Measurements from ENCODE around the gene PNPLA5. TPM values are rescaled to one million over a fixed set of nuclear protein-coding genes. Genes with fewer than 3 reads are reported as not detected.

PNPLA5 gene
- total and polyA plus RNA-seq, 8 donors: 0.06 to 0.13 (median 0.08) TPM; not detected in 4

GRCh38 chr22:43893266-43893665 is 1.5 kb upstream of the PNPLA5 start:
- ATAC-seq: no peak
- Histone ChIP-seq H3K4me1 (peaks cover 0 to 4% of the 10 kb centered on the region in 2 donors), H3K9me3 (no peaks in the 10 kb centered on the region), H3K36me3 (no peaks in the 10 kb centered on the region), H3K27me3 (peaks cover 26 to 77% of the 10 kb centered on the region in 2 donors), H3K4me3 (no peak overlapping the region), H3K27ac (no peak overlapping the region)
- no peak for DNase-seq
- intact Hi-C loops (cut with DNase I): no loop called here
- TF ChIP-seq CTCF (IDR thresholded peaks at IDR 0.05): no peak

DNA sequence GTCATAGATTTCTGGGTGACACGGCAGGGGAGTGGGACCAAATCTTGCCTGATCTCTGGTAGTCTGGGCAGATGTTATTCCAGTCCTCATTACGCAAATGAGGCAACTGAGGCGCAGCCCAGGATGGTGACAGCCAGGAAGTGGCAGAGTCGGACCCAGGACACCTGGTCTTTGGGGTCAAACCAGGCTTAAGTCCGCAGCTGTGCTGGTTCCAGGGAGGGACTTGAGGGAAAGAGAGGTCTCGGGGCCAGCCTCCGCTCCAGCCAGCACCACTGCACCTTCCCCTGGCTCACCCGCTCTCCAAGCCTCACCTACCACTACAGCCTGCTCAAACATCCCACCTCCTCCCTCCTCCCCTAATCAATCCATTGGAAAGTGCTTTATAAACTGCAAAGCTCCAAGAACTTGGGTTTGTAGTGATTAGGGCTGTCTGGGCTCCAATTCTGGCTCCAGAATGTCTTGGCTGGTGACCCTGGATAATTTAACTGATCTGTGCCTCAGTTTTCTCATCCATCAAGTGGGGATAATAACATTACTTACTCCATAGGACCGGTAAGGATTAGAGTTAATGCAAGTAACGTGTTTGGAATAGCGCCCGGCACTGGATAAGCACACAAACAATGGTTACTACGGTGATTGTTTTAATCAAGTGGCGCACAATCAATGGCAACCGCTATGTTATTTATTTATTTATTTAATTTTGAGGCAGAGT is 526 bp upstream of the PNPLA5 start:
- DNase-seq (no peak), ATAC-seq (no peak)
- Histone ChIP-seq H3K27me3 (peaks cover 26 to 85% of the 10 kb centered on the region in 2 donors), H3K4me3 (no peak overlapping the region), H3K4me1 (peaks cover 0 to 4% of the 10 kb centered on the region in 2 donors), H3K9me3 (no peaks in the 10 kb centered on the region), H3K27ac (no peak overlapping the region), H3K36me3 (no peaks in the 10 kb centered on the region)
- intact Hi-C loops (cut with DNase I): no loop called here
- no peak for TF ChIP-seq CTCF (IDR thresholded peaks at IDR 0.05)

DNA sequence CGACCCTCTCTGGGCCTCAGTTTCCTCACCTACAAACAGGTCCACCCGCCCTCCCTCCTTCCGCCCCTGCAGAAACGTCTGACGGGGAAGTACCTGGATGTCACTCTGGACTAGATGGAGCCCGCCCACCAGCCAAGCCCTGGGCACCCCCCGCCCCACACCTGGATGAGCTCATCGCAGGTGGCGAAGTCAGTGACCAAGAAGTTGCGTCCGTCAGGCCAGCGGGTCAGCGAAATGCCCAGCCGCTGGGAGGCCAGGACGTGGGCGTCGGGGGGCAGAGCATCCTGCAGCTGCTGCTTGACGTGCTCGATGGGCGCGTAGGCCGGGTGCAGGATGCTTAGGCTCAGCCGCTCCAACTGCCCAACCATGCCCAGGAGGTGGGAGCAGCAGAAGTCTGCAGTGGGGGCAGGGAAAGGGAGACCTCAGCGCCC is 897 bp downstream of the PNPLA5 start:
- peaks cover 26 to 94% of the 10 kb centered on the region in 2 donors for H3K27me3 ChIP-seq
- DNase-seq: no peak

GRCh38 chr22:43889860-43890253 is 2.0 kb downstream of the PNPLA5 start:
- Histone ChIP-seq H3K9me3 (no peaks in the 10 kb centered on the region), H3K36me3 (no peaks in the 10 kb centered on the region), H3K4me3 (no peak overlapping the region), H3K27ac (no peak overlapping the region), H3K27me3 (peaks cover 26 to 95% of the 10 kb centered on the region in 2 donors), H3K4me1 (peaks cover 0 to 4% of the 10 kb centered on the region in 2 donors)
- no peak for ATAC-seq
- intact Hi-C loops (cut with DNase I): loop anchor here in 1 of 2 donors (10.0 kb wide), 1 partner anchor 505 kb away; no protein-coding TSS in a partner anchor
- no peak for TF ChIP-seq CTCF (IDR thresholded peaks at IDR 0.05)
- peak in 1 of 4 donors; percentile 19 for DNase-seq

More for the DNA sequence above, 897 bp downstream of the PNPLA5 start:
- no peak for ATAC-seq
- TF ChIP-seq CTCF (IDR thresholded peaks at IDR 0.05): no peak
- intact Hi-C loops (cut with DNase I): no loop called here
- no peaks in the 10 kb centered on the region for H3K36me3 ChIP-seq
- no peaks in the 10 kb centered on the region for H3K9me3 ChIP-seq
- peaks cover 0 to 4% of the 10 kb centered on the region in 2 donors for H3K4me1 ChIP-seq
- no peak overlapping the region for H3K4me3 ChIP-seq
- no peak overlapping the region for H3K27ac ChIP-seq

DNA sequence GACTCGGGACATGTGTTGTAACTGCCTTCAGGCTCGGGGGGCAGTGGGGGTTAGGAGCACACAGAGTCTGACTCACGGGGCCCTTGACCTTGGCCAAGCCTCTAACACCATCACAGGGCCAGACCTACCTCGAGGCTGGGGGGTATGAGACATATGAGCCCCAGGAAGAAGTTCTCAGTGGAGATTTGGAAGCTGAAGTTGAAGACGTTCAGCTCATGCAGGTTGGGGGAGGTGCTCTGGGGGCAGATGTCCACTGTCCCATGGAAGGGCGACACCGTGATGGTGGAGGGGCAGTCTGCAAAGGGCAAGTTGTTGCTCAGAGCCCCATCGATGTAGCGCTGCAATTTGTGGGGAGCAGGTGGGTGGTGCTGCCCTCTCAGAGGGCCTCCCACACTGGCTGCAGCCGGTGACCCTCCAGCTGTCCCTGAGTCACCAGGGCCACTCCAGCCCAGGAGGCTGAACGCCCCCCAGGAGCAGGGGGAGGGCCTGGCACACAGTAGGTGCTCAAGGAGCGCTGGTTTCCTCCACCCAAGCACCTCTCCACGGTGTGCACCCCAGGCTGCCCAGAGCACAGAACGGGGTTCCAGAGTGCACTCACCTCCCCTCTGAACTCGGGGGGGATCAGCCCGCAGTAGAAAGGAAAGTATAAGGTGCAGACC is 2.5 kb downstream of the PNPLA5 start:
- intact Hi-C loops (cut with DNase I): loop anchor here in 1 of 2 donors (10.0 kb wide), 1 partner anchor 505 kb away; no protein-coding TSS in a partner anchor
- peaks cover 26 to 93% of the 10 kb centered on the region in 2 donors for H3K27me3 ChIP-seq
- H3K27ac ChIP-seq: no peak overlapping the region

More for the DNA sequence above, 2.5 kb downstream of the PNPLA5 start:
- Histone ChIP-seq H3K4me3 (no peak overlapping the region), H3K4me1 (peaks cover 0 to 4% of the 10 kb centered on the region in 2 donors), H3K36me3 (no peaks in the 10 kb centered on the region), H3K9me3 (no peaks in the 10 kb centered on the region)
- no peak for ATAC-seq
- TF ChIP-seq CTCF (IDR thresholded peaks at IDR 0.05): no peak
- peak in 1 of 4 donors; percentile 21 for DNase-seq

Data from left lung (tissue), 10 donors.